GM12864 (cell line): ENCODE data around the gene SAE1.

Experiments
- DNase-seq: peaks from one replicate; pipeline ENCODE4 v3.0.0-alpha.2; 2011; ENCODE audit warnings: low read depth
- H3K4me3 ChIP-seq: 2 replicates; pipeline ENCODE4 v1.5.1; 2011; ENCODE audit warnings: mild to moderate bottlenecking, low read depth, low read length, control low read depth
- CTCF ChIP-seq: IDR thresholded peaks from 2 replicates; pipeline ENCODE4 v1.5.1; 2011; ENCODE audit warnings: low read depth, mild to moderate bottlenecking, moderate library complexity, low read length, control low read depth, inconsistent platforms; ENCODE audit errors: missing control alignments

The SAE1 gene

DNA sequence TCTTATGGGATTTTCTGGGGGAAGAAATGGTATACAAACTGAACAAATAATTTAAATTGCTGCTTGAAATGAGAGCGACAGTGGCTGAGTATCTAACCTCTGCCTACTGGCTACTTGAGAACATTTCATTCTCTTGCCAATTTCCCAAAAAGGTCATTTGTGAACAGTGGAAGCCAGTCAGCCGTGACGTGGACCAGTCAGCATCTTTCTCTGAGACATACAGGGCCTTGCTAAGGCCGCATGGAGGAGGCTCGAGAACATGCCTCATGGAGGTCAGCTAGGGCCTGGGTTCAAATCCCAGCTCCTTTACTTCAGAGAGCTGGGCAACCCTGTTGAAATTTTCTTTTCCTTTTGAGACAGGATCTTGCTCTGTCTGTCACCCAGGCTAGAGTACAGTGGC, 37.4 kb upstream of the SAE1 start:
- TF ChIP-seq CTCF: no peak
- DNase-seq: no peak
- no peak overlapping the region for H3K4me3 ChIP-seq

- peak; percentile 77 for DNase-seq
- no peak overlapping the region; the same call in 1 of the 2 replicates for H3K4me3 ChIP-seq
- no peak for TF ChIP-seq CTCF
These were observed 36.8 kb upstream of the SAE1 start for GRCh38 chr19:47093841-47094240.

DNA sequence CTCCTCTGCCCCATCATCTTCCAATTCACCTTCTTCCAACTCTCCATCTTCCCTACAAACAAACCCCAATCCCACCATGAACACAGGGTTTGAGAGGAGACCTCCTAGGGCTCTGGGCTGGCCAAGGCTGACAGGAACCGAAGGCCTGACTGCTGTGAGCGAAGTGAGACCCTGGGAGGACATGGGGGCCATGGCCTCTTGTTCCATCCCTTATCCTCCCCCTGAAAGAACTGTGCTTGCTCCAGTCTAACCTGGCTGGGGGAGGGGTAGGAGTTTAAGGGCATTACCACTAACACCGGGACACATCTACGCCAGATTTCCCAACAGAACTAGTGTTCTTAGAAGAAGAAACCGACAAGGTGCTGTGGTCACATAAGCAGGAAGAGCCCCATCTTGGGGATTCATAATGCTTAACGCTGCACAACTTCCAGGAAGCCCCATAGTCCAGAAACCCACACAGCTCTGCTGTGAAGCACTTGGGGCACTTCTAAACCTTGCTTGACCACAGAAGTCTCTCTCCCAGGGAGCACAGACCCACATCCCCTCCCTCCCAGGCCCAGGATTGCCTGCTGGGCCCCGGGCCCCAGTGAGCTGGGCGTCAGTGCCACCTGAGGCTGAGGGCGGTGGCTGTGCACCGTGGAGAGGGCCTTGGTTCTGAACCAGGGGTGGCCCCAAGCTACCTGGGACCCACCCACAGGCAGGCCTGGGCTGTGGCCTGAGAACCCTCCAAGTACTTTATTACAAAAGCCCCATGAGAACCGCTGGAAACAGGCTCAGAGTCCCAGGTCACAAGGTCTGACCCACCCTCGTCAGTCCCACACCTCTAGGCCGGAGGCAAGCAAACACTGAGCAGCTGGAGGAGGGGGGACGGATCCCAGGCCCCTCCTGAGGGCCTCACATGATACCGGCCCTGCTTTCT, 35.8 kb upstream of the SAE1 start:
- no peak for DNase-seq
- no peak for TF ChIP-seq CTCF
- H3K4me3 ChIP-seq: peak overlapping the region; percentile 4; the same call in 1 of the 2 replicates

GRCh38 chr19:47095476-47096099, 35.0 kb upstream of the SAE1 start:
- DNase-seq: no peak
- no peak overlapping the region; the same call in 1 of the 2 replicates for H3K4me3 ChIP-seq
- no peak for TF ChIP-seq CTCF

DNA sequence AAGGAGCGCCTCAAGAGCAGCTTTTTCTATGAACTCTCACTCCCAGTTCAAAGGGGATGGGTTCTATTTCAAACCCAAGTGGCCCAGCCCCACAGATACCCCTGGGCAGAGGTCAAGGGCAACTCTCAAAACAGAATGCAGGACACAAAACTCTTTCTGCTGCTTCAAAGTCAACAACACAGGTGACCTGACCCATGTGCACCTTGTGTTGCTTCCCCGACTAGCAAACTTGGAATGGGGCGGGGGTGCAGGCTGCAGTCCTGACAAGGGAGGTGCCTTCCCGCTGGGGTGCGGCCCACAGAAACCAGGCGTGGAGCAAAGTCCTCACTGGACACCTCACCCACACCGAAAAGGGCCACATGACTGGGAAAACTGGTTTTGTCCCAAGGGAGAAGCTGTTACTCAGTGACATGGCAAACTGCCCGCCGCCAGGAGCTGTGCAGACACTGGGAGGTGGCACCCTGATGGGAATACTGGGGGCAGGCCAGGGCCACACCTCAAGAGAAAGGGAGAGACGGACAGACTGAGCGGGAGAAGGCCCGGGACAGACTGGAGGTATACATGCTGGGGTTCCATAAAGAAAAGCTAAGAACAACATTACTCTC, 34.4 kb upstream of the SAE1 start:
- no peak for DNase-seq
- H3K4me3 ChIP-seq: no peak overlapping the region

GRCh38 chr19:47096721-47097120, 33.9 kb upstream of the SAE1 start:
- TF ChIP-seq CTCF: no peak
- H3K4me3 ChIP-seq: no peak overlapping the region
- no peak for DNase-seq

More for the DNA sequence above, 34.4 kb upstream of the SAE1 start:
- no peak for TF ChIP-seq CTCF
